Fibroblast of lung (primary cell): ENCODE measurements around the gene MAPK9. TPM values are rescaled to one million over a fixed set of nuclear protein-coding genes. Genes with fewer than 3 reads are reported as not detected.

Experiments used
- DNase-seq, 2 donors: peaks; one replicate each; pipeline versions ENCODE4 v3.0.0 to v3.0.0-alpha.2; 2010; ENCODE audit warnings: low read depth in 2 of 2
- H2AFZ ChIP-seq: 2 replicates; pipeline ENCODE4 v1.5.1; 2012; ENCODE audit warnings: low read length, control low read depth, inconsistent platforms
- H3K27ac ChIP-seq: 2 replicates; pipeline ENCODE4 v1.5.1; 2011; ENCODE audit warnings: low read length, control low read depth; ENCODE audit not compliant: insufficient read depth
- H3K27me3 ChIP-seq: 2 replicates; pipeline ENCODE4 v1.5.1; 2011; ENCODE audit warnings: mild to moderate bottlenecking, low read length; ENCODE audit not compliant: control insufficient read depth, insufficient read depth
- H3K36me3 ChIP-seq: 2 replicates; pipeline ENCODE4 v1.5.1; 2011; ENCODE audit warnings: low read length; ENCODE audit not compliant: control insufficient read depth, insufficient read depth
- H3K4me1 ChIP-seq: 2 replicates; pipeline ENCODE4 v1.5.1; 2011; ENCODE audit warnings: low read length; ENCODE audit not compliant: control insufficient read depth, insufficient read depth; ENCODE audit errors: extremely low read depth
- H3K4me2 ChIP-seq: 2 replicates; pipeline ENCODE4 v1.5.1; 2011; ENCODE audit warnings: low read length, control low read depth; ENCODE audit not compliant: insufficient read depth; ENCODE audit errors: extremely low read depth
- H3K4me3 ChIP-seq, 4 experiments: fragments of 200-600 bp in 1 of 4; sonication (generic) in 1 of 4; replicated peaks in 1 of 4; 2 replicates each; pipeline ENCODE4 v1.5.1; 2011 to 2016; ENCODE audit warnings: low read length in 4 of 4, low read depth in 3 of 4, mild to moderate bottlenecking in 3 of 4, control low read depth in 2 of 4, inconsistent platforms in 1 of 4, mixed read lengths in 1 of 4; ENCODE audit not compliant: insufficient read depth in 1 of 4; ENCODE audit errors: control extremely low read depth in 1 of 4
- H3K79me2 ChIP-seq: 2 replicates; pipeline ENCODE4 v1.5.1; 2012; ENCODE audit warnings: mild to moderate bottlenecking, low read length, inconsistent platforms; ENCODE audit not compliant: control insufficient read depth, insufficient read depth
- H3K9ac ChIP-seq: 2 replicates; pipeline ENCODE4 v1.5.1; 2011; ENCODE audit warnings: mild to moderate bottlenecking, low read length, control low read depth; ENCODE audit not compliant: insufficient read depth
- H3K9me3 ChIP-seq: 2 replicates; pipeline ENCODE4 v1.5.1; 2012; ENCODE audit warnings: low read depth, low read length; ENCODE audit not compliant: control insufficient read depth, insufficient read depth
- H4K20me1 ChIP-seq: 2 replicates; pipeline ENCODE4 v1.5.1; 2011; ENCODE audit warnings: low read length; ENCODE audit not compliant: control insufficient read depth, insufficient read depth; ENCODE audit errors: extremely low read depth
- EZH2 ChIP-seq: IDR thresholded peaks from 2 replicates; pipeline ENCODE4 v1.5.1; 2012; ENCODE audit warnings: low read length, control low read depth, mild to moderate bottlenecking; ENCODE audit errors: missing control alignments
- polyA plus RNA-seq, 2 donors: library from polyadenylated mRNA; depleted of rRNA in 1 of 2; stranded (reverse) in 1 of 2; unstranded in 1 of 2; fragments of >200 nt; gene quantifications; 2 replicates each; pipeline ENCODE4 v1.2.1, GENCODE V29; 2011 to 2012; ENCODE audit warnings: missing spikeins in 1 of 2
- total RNA-seq: library from RNA; depleted of rRNA; stranded (reverse); fragments of >200 nt; gene quantifications from 2 replicates; pipeline ENCODE4 v1.2.1, GENCODE V29; 2014
- TF ChIP-seq, protein P1 (sequence below), 2 donors: IDR thresholded peaks in 1 of 2; conservative IDR thresholded peaks in 1 of 2; 1 replicate in 1 of 2; 2 replicates in 1 of 2; pipeline ENCODE4 v1.5.1; 2011 to 2012; ENCODE audit warnings: low read length in 2 of 2, control low read depth in 1 of 2, inconsistent platforms in 1 of 2, low read depth in 1 of 2, mild to moderate bottlenecking in 1 of 2

Gene MAPK9
- total and polyA plus RNA-seq, 2 donors (not counting 1 experiment from before 2014, with no cell fraction given): 27.6 to 36.8 TPM

DNA sequence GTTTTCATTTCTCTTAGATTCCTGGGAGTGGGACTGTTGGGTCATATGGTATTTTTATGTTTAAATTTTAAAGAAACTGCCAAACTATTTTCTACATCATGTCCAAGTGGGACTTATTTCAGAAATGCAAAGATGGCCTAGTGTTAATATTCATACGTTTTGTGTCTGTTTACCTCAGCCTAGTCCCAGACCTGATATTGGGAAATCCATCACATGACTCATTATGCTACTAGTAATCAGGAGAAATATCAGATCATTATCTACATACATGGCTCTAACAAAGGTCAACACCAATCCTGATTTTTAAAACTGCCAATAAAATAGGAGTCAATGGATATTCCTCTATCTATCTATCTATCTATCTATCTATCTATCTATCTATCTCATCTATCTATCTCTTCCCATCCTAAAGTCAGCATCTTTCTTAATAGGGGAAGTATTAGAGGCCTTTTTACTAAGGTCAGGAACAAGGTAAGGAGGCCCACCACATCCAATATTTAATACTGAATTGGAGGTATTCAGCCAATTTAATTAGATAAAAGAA, 87.5 kb downstream of the MAPK9 start:
- Histone ChIP-seq H3K9me3 (no peaks in the 10 kb centered on the region), H2AFZ (no peak overlapping the region), H3K4me1 (no peaks in the 10 kb centered on the region), H3K9ac (no peak overlapping the region), H3K27me3 (peaks cover 10% of the 10 kb centered on the region), H3K4me3 (no peak overlapping the region), H3K27ac (no peak overlapping the region), H3K36me3 (no peaks in the 10 kb centered on the region), H4K20me1 (no peaks in the 10 kb centered on the region), H3K4me2 (no peak overlapping the region), H3K79me2 (no peaks in the 10 kb centered on the region)
- TF ChIP-seq, protein P1, sequence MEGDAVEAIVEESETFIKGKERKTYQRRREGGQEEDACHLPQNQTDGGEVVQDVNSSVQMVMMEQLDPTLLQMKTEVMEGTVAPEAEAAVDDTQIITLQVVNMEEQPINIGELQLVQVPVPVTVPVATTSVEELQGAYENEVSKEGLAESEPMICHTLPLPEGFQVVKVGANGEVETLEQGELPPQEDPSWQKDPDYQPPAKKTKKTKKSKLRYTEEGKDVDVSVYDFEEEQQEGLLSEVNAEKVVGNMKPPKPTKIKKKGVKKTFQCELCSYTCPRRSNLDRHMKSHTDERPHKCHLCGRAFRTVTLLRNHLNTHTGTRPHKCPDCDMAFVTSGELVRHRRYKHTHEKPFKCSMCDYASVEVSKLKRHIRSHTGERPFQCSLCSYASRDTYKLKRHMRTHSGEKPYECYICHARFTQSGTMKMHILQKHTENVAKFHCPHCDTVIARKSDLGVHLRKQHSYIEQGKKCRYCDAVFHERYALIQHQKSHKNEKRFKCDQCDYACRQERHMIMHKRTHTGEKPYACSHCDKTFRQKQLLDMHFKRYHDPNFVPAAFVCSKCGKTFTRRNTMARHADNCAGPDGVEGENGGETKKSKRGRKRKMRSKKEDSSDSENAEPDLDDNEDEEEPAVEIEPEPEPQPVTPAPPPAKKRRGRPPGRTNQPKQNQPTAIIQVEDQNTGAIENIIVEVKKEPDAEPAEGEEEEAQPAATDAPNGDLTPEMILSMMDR (conservative IDR thresholded peaks at IDR 0.05 in 1 of 2, IDR thresholded peaks at IDR 0.05 in 1 of 2; ENCODE audit: low read depth in 1 of 2, low read length in 2 of 2): no peak
- TF ChIP-seq EZH2: no peak
- no peak for DNase-seq

DNA sequence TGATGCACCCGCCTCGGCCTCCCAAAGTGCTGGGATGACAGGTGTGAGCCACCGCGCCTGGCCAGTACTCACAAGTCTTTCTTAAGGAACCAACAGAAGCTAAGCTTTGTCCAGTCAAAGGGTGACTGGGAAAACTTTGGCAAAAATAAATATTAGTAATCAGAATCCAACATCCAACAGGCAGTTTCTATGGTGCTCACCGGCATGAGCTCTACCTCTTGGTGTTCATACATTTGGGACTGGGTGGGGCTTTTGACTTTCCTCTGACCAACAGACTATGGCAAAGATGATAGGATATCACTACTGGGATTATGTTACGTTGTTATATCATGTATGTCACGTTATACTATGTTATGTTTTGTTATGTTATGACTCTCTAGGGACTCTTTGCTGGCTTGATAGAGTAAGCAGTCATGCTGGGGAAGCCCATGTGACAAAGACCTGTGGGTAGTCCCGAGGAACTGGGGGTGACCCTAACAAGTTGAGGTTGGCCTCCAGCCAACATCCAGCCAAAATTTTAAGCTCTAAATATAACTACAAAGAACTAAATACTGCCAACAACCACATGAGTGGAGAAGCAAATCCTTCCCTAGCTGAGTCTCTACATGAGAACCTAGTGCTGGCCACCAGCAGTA, 88.8 kb downstream of the MAPK9 start:
- H3K9me3 ChIP-seq: no peaks in the 10 kb centered on the region
- H3K36me3 ChIP-seq: no peaks in the 10 kb centered on the region

More for the DNA sequence above, 88.8 kb downstream of the MAPK9 start:
- TF ChIP-seq, protein P1 (conservative IDR thresholded peaks at IDR 0.05 in 1 of 2, IDR thresholded peaks at IDR 0.05 in 1 of 2; ENCODE audit: low read depth in 1 of 2, low read length in 2 of 2): no peak
- no peak for TF ChIP-seq EZH2
- H3K27ac ChIP-seq: no peak overlapping the region
- no peaks in the 10 kb centered on the region for H3K79me2 ChIP-seq
- no peak overlapping the region for H2AFZ ChIP-seq
- H3K4me1 ChIP-seq: no peaks in the 10 kb centered on the region
- H3K4me3 ChIP-seq: no peak overlapping the region
- H4K20me1 ChIP-seq: no peaks in the 10 kb centered on the region
- H3K27me3 ChIP-seq: peaks cover 5% of the 10 kb centered on the region
- H3K4me2 ChIP-seq: no peak overlapping the region
- no peak overlapping the region for H3K9ac ChIP-seq
- DNase-seq: no peak
